ENCODE results near the gene MEGF6.

MEGF6 gene

DNA sequence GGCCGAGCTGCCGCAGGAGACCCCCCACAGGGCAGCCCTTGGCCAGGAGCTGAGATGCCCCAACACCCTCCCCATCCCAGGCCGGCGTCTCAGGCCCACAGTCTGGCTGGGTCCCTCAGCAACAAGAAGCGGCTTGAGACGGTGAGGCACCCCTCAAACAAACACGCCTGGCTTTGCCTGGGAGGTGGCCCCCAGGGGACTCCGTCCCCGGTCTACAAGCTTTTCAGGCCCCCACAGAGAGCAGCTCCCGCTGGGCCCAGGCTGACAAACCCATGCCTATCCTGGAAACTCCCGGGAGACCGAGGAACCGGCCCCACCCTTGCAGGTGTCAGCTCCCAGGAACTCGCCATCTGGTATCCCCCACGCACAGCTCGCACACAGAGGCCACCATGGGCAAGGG is 89.9 kb downstream of the MEGF6 start:
- no peak for DNase-seq (ENCODE audit: low read depth)

DNA sequence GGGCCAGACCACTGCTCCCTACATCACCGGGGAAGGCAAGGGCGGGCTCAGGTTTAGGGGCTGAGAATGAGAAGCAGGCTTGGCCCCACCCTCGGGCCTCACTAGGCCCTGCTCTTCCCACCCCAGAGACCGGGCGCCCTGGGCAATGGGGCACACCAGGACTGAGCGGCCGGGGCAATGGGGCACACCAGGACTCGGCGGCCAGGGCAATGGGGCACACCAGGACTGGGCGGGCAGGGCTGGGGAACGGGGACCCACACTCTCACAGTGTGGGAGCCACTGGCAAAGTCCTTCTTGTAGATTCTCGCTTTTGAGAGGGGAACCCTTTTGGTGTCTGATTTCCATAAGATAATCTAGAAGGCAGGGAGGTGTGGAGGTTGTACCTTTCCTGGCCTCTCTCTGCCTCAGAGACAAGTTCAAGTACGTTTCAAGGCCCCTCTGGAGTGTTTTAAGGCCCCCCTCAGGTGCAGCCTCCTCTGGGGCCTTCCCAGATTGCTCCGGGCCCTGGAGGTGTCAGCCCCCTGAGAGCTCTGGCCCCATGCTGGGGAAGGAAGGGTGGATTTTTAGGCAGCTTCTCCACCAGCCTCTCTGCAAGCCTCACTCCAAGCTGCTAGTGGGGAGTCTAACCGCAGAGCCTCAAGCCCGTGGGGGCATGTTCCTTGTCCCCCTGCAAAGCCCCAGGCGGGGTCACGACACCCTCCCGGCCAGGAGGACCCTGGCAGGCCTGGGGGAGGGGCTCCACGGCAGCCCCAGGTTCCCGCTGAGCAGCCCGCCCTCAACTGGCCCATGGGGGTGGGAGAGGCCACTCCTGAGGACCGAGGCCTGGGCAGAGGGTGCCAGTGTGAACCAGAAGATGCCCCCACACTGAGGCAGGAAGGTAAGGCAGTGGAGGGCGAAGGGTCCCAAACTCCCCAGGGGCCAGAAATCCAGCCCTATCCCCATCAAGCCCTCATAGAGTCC is 90.6 kb downstream of the MEGF6 start:
- DNase-seq (ENCODE audit: low read depth) = no peak

DNA sequence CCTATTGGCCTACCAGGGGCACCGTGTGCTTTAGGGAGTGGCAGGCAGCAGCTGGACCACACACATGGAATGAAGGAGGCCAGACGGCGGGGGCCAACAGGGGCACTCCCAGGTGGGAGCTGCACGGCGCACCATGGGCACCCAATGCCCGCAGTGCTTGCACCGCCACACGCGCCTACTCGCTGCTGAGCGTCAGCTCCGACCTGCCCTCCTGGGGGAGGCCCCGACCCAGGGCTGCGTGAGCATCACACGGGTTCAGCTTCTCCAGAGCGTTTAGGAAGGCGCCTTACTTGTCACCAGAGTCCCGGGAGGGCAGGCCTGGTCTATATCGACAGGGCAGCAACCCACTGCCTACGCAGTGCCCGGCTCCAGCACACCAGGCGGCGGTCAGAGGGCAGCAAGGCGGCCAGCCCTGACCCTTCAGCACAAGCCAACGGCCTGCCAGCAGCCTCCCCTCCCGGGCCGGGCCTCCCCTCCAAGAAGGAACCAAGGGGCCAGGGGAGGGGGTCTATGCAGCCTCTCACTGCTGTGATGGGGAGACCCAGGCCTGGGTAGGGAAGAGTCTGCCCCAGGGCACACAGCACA is 91.9 kb downstream of the MEGF6 start:
- no peak for DNase-seq (ENCODE audit: low read depth)

DNA sequence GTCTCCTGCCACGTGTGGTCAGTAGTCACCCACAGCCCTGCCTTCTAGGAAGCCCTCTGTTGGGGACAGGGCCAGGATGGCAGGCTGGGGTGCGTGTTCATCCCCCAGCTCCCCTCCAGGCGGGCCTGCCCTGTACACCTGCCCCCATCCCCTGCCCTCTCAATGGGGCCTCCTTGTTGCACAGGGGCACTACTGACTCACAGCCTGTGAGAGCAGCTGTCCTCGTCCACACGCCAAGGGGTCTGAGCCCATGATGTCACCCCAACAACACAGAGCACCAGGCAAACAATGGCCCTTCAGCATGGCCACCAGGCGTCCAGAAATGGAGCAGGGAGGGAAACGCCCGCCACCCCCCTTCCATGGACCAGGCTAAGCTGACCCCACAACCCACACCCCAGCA is 92.6 kb downstream of the MEGF6 start:
- DNase-seq (ENCODE audit: low read depth) = no peak

DNA sequence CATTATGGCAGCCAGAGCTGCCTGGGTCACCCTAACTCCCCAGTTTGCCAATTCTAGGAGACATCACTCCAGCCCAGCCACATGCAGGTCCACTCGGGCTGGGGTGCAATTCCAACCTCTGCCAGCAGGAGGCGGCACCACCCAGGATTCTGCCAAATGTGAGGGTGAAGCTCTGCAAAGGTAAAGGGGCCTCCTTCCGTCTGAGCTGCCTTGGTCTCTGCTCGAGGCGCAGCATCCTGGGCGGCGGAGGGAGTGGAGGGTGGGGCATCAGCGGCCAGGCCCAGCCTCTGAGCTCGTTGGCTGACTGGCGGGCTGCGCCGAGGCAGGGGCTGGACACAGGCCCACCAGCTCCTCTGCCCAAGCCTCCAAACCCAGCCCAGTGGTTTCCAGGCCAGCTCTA is 93.1 kb downstream of the MEGF6 start:
- no peak for DNase-seq (ENCODE audit: low read depth)

DNA sequence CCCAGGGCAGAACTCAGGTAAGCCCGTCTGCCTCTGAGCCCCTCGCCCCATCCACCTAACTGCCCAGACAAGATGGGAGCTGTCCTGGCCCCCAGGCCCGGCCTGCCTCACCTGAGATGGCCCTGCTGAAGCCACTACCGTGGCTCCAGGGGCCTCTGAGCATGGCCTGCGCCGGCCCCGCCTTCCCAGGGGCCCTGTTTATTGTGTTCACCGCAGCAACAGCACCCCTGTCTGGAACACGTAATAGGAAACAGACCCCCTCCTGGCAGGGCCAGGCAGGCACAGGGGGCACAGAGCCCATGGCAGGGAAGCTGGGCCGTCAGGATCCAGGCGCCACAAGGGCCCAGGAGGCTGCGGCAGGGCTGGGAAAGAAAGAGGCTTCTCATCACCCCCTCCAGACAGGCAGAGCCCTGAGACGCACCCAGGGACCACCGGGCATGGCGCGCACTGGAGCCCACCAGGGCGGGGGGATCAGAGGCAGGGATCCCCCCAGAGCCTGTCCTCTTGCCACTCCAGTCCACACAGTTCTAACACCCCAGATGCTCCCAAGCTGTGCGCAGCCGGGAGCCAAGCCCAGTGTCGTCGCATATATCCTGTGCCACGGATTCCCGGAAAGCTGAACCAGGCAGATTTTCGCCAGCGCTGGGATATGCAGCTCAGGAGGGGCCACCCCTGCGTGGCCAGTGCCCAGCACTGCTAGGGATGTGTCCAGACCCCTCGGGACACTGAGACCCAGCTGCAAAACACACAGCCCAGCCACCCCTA is 94.2 kb downstream of the MEGF6 start:
- DNase-seq (ENCODE audit: low read depth) = no peak

DNA sequence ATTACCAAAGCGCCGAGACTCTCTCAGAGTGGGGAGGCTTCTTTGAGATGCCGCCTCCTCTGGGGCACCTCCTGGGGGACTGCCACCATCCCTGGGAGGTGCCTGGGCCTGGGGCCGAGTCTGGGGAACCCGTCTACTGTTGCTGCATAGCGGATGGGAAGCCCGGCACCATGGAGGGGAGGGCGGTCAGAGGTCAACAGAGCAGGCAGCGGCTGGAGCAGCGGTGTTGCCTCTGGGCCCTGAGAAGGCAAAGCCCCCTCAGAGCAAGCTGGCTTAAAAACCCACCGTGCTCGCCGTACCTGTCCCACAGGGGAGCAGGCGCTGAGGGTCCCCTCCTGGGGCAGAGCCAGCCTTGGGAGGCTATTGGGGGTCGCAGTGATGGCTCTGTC is 94.8 kb downstream of the MEGF6 start:
- no peak for DNase-seq (ENCODE audit: low read depth)

DNA sequence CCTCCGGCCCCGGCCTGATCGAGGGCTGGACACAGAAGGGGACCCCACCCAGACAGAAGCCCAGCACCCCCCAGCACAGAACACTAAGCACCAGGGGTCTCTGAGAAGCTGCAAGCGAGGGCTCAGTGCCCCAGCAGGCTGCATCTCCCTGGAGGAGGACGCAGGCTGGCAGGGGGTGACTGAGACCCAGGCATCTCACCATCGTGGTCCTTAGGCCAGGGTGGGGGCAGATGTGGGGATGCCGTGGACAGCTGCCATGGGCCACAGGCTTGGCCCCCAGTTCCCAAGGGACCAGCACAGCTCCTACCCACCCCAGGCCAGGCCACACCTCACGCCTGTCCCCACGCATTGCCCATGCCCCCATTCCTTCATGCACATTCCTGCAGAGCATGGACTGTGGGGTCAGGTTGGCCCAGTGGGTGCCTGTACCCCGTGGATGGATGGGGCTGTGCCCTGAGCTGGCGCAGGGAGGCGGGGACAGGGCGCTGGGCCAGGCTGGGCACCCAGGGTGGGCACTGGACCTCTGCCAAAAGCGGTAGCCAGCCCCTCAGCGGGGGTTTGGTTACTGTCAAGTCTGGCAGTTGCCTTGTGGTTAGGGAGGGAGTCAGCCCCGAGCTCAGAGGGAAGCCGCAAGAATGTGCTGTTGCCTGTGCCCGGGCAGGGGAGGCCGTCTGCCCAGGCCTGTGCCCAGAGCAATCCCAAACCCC is 95.4 kb downstream of the MEGF6 start:
- DNase-seq (ENCODE audit: low read depth) = no peak

DNA sequence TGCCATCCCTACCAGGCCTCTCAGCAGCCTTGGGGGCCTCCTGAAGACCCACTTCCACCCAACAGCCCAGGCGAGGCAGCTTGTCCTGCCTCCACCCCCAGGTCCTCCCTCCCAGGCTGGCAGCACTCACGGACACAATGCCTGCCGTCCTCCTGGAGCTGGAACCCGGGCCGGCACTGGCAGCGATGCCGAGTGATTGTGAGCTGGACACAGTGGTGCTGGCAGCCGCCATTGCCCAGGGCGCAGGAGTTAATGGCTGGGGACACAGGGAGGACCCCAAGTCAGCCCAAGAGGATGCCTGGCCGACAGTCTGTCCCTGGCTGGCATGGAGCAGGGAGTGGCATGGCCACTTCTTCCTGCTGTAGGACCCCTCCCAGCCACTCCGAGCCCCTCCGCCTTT is 96.0 kb downstream of the MEGF6 start:
- DNase-seq (ENCODE audit: low read depth) = no peak

DNA sequence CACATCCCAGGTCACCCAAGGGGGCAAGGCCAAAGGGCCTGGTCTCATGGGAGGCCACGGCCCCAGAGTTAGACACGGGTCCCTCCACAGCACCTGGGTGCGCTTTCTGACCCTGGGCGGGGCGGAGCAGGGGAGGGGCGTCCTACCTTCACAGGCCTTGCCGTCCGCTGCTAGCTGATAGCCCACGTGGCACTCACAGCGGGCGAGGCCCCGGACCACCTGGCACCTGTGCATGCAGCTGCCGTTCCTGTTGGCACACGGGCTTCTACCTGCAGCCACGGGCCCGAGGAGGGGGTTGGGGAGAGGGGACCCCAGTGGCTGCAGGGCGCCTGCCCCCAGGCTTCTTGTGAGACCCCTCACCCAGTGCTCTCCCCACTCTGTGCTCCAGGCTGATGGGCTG is 96.9 kb downstream of the MEGF6 start:
- no peak for DNase-seq (ENCODE audit: low read depth)

DNA sequence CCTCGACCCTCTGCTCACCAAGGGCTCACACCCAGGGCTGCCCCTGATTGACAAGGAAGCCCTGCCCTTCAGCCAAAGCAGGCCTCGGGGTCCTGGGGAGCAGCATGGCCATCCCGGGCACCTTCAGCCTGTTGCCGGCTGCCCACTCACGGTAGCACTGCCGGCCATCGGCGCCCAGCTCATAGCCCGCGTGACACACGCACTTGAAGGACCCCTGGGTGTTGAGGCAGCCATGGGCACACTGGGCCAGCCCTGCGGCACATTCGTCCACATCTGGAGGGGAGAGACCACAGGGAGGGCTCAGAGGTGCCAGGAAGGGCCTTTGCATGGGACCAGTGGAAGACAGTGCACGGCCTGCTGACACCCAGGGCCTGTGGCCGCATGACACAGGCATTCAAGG is 99.5 kb downstream of the MEGF6 start:
- no peak for DNase-seq (ENCODE audit: low read depth)

DNA sequence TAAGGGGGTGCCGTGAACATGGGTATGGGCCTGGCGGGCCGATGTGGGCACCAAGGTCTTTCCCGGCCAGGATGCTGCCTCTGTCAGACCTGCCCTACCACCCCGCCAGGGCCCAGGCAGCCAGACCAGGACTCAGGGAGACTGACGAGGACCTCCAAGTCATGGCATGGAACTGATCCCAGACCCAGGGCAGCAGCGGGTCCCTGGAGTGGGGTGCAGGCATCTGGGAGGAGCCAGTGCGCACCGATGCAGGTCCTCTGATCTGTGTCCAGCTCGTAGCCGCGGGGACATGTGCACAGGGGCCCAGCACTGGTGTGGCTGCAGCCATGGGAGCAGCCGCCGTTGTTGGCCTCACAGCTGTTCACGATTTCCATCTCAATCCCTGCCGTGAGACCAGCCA is 100.0 kb downstream of the MEGF6 start:
- no peak for DNase-seq (ENCODE audit: low read depth)

DNA sequence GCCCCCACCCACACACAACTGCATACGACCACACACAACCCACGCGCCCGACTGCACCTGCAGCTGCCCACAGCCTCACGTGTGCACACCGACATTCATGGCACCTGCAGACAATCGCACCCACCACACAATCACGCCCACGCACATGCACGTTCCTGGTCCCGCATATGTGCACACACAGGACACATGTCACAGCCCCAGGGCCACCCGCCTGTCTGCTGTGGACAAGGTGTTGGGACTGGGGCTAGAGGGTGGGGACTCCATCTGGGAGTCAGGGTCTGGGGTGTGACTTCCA is 100.4 kb downstream of the MEGF6 start:
- no peak for DNase-seq (ENCODE audit: low read depth)

DNA sequence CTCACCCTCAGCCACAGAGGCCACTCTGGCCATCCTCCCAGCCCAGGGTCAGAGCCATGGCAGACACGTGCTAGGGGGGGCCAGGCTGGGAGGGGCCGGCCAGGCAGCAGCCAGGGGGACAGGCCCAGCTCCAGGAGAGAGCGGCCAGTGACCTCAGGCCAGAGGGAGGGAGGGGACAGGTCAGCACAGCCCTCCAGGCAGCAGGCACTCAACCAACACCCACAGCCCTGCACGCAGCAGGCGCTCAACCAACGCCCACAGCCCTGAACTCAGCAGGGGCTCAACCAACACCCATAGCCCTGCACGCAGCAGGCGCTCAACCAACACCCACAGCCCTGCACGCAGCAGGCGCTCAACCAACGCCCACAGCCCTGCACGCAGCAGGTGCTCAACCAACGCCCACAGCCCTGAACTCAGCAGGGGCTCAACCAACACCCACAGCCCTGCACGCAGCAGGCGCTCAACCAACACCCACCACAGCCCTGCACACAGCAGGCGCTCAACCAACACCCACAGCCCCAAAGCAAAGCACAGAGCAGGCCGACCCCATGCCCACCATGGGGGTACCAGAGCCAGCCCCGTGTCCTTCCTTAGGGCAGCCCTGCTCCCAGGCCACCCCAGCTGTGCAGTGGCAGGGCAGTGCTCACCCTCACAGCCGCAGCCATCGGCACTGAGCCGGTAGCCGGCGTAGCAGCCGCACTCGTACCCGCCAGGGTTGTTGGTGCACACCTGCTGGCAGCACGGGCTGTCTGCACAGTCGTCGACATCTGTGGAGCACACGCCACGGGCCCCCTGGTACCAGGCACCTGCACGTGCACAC is 101.0 kb downstream of the MEGF6 start:
- no peak for DNase-seq (ENCODE audit: low read depth)

DNA sequence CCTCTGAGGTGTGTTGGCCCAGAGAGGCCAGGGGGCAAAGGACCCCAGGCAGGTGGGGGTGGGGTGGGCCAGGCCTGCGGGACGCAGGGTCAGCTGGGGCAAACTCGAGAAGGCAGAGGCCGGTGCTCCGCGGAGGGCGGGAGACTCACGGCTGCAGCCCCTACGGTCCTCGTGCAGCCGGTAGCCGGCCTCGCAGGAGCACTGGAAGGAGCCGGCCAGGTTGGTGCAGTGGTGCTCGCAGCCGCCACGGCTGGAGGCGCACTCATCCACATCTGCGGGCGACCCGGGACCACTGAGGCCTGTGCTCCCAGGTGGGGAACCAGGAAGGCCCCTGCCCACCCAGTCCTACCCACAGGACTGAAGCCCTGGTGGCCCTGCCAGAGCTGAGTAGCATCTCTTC is 101.6 kb downstream of the MEGF6 start:
- no peak for DNase-seq (ENCODE audit: low read depth)

DNA sequence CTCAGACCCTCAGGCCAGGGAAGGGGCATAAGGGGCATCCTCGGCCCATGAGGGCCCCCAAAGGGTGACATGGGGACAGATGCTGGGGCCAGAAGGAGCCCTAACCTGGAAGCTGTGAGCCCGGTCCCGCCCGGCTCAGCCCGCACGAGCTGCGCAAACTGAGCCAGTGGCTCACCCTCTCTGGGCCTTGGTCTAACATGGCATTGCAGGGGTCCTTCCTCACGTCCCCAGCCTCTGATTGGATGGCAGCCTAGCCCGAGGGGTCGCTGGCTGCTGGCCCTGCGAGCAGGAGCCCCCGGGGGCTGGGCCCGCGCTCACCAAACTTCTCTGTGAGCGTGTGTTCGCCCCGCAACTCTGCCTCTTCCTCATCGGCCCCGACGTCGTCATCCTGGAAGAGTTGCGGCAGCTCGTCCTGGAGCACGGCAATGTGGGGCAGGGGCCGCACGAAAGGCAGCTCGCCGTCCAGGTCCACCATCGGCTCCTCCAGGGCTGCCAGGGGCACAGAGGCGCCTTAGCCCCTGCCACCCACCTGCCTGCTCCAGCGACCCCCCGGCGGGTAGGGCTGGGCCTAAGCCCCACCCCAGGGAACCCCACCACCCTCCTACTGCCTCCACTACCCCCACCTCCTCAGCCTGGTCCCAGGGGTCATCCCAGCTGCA is 102.4 kb downstream of the MEGF6 start:
- DNase-seq (ENCODE audit: low read depth) = no peak

DNA sequence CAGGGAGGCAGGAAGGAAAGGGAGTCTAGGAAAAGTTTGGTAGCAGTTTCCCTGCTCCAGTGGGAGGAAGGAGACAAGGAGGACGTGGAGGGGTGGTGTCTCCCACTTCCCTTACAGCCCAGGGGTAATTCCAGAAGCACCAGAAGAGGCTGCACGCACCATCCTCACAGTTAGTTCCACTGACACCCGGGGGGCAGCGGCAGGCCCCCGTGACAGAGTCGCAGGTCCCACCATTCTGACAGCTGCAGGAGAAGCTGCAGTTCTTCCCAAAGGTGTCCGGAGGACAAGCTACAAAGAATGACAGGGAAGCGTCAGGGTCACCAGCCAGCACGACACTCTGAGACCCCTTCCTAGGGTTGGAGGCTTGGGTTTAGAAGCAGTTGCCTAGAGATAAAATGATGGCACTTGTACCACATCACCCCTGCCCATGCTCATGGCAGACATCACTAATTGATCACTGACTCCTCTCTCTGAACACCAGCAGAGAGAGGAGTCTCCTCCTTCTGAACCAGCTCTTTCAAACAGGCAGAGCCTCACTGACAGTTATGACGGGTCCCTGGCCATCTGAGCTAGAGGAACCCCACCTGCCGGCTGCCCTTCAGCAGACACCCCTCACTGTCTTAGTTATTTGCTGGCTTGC is 103.6 kb downstream of the MEGF6 start:
- no peak for DNase-seq (ENCODE audit: low read depth)

DNA sequence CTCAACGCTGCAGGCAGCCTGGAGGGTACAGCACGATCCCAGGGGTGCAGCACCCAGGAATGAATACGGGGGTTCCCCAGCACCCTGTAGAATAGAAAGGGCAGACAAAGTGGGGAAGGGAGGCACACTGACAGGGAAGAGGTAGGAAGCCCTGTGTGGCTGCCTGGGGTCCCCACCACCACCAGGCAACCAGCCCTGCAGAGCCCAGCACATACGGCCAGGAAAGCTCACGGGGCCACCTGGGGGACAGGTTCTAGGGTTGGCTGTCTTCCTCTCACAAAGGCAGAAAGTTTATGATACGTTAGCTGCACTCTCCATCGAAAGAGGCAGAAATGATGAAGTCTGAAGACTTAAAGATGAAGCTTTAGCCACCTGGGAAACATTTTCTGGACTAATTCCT is 104.4 kb downstream of the MEGF6 start:
- DNase-seq (ENCODE audit: low read depth) = no peak

DNA sequence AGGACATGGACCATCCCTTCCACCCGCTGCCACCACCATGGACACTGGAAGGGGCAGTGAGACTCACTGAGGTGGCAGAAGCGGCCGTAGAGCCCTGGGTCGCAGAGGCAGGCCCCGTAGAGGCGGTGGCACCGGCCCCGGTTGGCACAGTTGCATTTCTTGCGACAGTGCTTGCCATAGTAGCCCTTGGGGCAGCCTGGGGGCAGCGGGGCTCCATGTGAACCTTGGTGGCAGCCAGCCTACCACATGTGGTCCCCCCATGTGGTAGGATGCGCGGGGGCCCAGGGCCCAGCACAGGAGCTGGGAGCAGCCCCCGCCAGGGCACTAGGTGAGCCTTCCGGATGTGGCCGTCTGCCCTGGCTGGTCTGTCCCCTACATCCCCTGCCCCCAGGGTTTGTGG is 105.3 kb downstream of the MEGF6 start:
- DNase-seq (ENCODE audit: low read depth) = no peak

DNA sequence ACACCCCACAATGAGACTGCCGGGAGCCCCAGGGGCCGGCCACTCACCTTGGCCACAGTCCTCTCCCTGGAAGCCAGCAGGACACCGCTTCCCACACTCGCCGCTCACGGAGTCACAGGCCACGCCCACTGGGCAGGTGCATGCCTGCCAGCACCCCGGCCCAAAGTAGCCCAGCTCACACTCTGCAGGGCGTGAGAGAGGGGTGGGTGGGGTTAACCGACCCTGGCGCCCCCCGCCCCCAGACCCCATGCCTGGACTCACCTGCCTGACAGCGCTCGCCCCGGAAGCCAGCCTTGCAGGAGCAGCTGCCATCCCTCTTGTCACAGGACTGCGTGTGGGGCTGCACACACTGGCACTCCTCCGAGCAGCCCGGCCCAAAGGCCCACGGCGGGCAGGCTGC is 106.1 kb downstream of the MEGF6 start:
- DNase-seq (ENCODE audit: low read depth) = no peak

DNA sequence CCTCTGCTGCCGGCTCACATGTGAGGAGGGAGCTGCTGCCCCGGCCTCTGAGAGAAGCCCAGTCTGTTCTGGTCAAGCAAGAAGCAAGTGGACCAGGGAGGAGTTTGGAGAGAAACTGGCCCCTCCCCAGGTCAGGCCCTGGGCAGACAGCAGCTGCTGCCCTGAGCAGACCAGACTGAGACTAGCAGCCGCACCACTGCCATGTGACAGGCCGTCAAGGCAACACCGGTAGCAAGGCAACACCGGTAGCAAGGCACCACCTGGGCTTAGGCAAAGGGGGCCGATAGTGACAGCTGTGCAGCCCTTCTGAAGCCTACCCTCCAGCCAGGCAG is 106.5 kb downstream of the MEGF6 start:
- DNase-seq (ENCODE audit: low read depth) = no peak
